GM19025 (cell line): Measurements from ENCODE around the gene TTYH1.

Source experiments
- ATAC-seq: cut with Tn5 transposase; IDR thresholded peaks from one replicate; pipeline ENCODE4 v1.9.1; 2021; ENCODE audit warnings: mild to moderate bottlenecking, low read depth, moderate library complexity; ENCODE audit not compliant: unreplicated experiment

Gene TTYH1

GRCh38 chr19:54391589-54392061 is 23.6 kb upstream of the TTYH1 start:
- ATAC-seq: no peak

- ATAC-seq: no peak
These were observed 23.2 kb upstream of the TTYH1 start for GRCh38 chr19:54392105-54392504.

GRCh38 chr19:54393381-54393780 is 21.9 kb upstream of the TTYH1 start:
- ATAC-seq: no peak

GRCh38 chr19:54395685-54396084 is 19.6 kb upstream of the TTYH1 start:
- no peak for ATAC-seq

GRCh38 chr19:54399189-54399588 is 16.1 kb upstream of the TTYH1 start:
- ATAC-seq: no peak

- no peak for ATAC-seq
These were observed 14.4 kb upstream of the TTYH1 start for GRCh38 chr19:54400913-54401312.

- ATAC-seq: no peak
These were observed 12.2 kb upstream of the TTYH1 start for GRCh38 chr19:54403054-54403453.

GRCh38 chr19:54405628-54406027 is 9.6 kb upstream of the TTYH1 start:
- ATAC-seq: no peak

GRCh38 chr19:54407780-54408179 is 7.5 kb upstream of the TTYH1 start:
- ATAC-seq: no peak

- no peak for ATAC-seq
These were observed 6.7 kb upstream of the TTYH1 start for GRCh38 chr19:54408456-54409026.

- no peak for ATAC-seq
These were observed 4.2 kb upstream of the TTYH1 start for GRCh38 chr19:54411033-54411432.

GRCh38 chr19:54412877-54413276 is 2.4 kb upstream of the TTYH1 start:
- no peak for ATAC-seq

GRCh38 chr19:54414156-54414555 is 1.1 kb upstream of the TTYH1 start:
- no peak for ATAC-seq

GRCh38 chr19:54415901-54416673 is 823 bp downstream of the TTYH1 start:
- ATAC-seq: no peak

- no peak for ATAC-seq
These were observed 1.6 kb downstream of the TTYH1 start for GRCh38 chr19:54416695-54417491.

GRCh38 chr19:54418030-54418929 is 3.0 kb downstream of the TTYH1 start:
- ATAC-seq: no peak

- no peak for ATAC-seq
These were observed 3.9 kb downstream of the TTYH1 start for GRCh38 chr19:54418930-54419800.

GRCh38 chr19:54420068-54420382 is 4.8 kb downstream of the TTYH1 start:
- ATAC-seq: no peak

GRCh38 chr19:54420383-54421168 is 5.3 kb downstream of the TTYH1 start:
- no peak for ATAC-seq
